GM12875 (cell line): Measurements from ENCODE around the gene EYS.
A peak's percentile ranks its signal among the peaks of the same experiment; 100 is the strongest.

Experiments used
- H3K4me3 ChIP-seq: one replicate; pipeline ENCODE4 v1.5.1; 2011; ENCODE audit warnings: low read depth, low read length, control low read depth
- TF ChIP-seq, protein P1 (sequence below): IDR thresholded peaks from 2 replicates; pipeline ENCODE4 v1.5.1; 2011; ENCODE audit warnings: low read depth, mild to moderate bottlenecking, control low read depth, inconsistent platforms, low read length, moderate library complexity, borderline replicate concordance; ENCODE audit not compliant: insufficient read depth

The EYS gene

DNA sequence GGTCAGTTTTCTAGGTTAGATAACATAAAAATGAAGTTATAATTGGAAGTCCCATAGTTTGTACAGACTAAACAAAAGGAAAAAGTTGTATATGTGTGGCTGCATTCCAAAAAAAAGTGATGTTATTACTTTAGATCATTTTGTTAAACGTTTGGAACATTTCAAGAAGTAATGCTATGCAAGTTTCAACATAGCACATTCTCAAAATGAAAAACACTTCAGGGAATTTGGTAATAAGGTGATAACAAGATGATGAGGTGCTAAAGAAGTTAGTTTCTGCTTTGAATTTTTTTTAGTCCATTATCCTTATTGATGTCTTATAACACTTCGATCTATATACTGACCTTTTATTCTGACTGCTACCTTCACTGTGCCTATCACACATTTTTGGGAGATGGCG, 1820.7 kb downstream of the EYS start:
- H3K4me3 ChIP-seq = no peak overlapping the region
- TF ChIP-seq, protein P1, sequence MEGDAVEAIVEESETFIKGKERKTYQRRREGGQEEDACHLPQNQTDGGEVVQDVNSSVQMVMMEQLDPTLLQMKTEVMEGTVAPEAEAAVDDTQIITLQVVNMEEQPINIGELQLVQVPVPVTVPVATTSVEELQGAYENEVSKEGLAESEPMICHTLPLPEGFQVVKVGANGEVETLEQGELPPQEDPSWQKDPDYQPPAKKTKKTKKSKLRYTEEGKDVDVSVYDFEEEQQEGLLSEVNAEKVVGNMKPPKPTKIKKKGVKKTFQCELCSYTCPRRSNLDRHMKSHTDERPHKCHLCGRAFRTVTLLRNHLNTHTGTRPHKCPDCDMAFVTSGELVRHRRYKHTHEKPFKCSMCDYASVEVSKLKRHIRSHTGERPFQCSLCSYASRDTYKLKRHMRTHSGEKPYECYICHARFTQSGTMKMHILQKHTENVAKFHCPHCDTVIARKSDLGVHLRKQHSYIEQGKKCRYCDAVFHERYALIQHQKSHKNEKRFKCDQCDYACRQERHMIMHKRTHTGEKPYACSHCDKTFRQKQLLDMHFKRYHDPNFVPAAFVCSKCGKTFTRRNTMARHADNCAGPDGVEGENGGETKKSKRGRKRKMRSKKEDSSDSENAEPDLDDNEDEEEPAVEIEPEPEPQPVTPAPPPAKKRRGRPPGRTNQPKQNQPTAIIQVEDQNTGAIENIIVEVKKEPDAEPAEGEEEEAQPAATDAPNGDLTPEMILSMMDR = no peak

DNA sequence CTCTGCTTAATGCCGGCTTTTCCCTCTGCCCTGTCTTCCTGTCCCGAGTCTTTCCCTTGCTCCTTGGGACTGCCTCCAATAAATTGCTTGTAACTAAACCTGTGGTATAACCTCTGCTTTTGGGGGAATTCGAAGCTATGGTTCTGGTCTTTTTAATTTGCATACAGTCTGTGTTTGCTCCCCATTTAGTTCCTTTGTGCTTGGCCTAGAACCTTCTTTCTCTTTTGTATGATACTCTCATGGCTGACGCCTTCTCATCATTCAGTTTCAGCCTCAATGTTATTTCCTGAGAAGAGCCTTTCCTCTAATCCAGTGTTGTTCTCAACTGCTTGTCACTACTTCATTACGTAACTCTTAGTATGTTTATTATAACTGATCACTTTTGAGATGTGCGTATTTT, 1823.4 kb downstream of the EYS start:
- no peak overlapping the region for H3K4me3 ChIP-seq
- TF ChIP-seq, protein P1 = no peak

DNA sequence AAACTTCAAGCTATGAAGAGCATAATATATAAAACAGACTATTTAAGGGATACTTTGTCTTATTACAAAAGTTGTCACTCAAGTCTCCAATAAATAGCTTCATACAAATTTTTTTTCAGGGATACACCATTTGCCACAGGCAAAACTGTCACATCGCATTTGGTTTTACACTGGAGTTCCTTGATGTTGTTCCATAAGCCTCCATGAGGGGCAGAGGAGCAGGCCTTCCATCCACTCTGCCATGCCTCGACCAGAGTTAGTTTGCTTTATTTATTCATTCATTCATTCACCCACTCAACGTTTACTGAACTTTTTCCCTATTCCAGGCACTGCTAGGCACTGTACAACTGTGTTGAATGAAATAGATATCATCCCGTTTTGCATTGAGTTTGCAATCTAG, 1824.8 kb downstream of the EYS start:
- TF ChIP-seq, protein P1 = peak; percentile 18; the same call in 1 of the 2 replicates
- H3K4me3 ChIP-seq = no peak overlapping the region

DNA sequence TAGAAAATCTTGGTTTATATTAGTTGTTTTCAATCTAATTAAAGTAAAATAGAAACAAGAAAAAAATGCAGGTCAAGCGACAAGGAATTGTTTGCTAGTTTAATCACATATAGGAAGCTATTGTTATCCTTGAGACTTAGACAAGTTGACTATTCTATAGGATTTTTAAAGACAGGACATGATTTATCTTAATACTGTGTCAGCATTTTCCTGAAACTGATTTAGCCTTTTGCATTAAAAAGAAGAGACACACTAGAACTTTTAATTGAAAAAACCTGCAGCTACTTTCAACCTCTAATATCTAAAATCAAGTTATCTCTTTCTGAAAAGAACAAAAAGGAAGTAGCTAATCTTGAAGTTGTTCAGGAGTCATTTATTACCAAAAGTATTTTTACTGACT, 1825.2 kb downstream of the EYS start:
- TF ChIP-seq, protein P1 = no peak

DNA sequence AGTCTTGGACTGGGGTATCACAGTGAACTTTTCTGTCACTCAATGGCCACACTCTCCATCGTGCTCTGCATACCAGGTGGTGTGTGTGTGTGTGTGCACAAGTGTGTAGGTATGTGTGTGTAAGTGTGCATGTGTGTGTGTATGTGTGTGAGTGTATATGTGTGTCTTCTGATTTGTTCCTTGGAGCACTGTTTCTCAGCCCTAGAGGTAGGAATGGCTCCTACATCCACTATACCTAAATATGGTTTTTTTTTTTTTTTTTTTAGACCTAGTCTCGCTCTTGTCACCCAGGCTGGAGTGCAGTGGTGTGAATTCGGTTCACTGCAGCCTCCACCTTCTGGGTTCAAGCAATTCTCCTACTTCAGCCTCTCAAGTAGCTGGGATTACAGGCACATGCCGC, 1834.8 kb downstream of the EYS start:
- no peak overlapping the region for H3K4me3 ChIP-seq
- TF ChIP-seq, protein P1 = no peak

More for the DNA sequence above, 1825.2 kb downstream of the EYS start:
- no peak overlapping the region for H3K4me3 ChIP-seq

DNA sequence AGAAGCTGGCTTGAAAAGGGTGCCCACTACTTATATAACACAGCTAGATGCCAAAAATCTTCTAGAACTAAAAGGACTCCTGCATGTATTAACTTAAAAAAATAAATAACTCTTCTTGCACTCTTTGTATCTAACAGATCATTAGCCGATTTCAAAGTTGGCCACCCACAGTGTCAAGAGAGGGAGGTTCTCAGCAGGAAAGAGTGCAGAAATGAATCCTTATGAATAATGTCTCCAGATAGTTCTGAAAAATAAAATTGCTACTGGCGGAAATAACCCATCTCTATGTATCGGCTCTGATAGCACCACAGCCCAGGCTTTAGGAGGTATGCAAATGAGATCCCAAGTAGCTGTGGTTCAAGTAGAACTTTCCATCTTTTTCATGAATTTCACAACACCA, 1838.7 kb downstream of the EYS start:
- H3K4me3 ChIP-seq = no peak overlapping the region
- TF ChIP-seq, protein P1 = no peak

DNA sequence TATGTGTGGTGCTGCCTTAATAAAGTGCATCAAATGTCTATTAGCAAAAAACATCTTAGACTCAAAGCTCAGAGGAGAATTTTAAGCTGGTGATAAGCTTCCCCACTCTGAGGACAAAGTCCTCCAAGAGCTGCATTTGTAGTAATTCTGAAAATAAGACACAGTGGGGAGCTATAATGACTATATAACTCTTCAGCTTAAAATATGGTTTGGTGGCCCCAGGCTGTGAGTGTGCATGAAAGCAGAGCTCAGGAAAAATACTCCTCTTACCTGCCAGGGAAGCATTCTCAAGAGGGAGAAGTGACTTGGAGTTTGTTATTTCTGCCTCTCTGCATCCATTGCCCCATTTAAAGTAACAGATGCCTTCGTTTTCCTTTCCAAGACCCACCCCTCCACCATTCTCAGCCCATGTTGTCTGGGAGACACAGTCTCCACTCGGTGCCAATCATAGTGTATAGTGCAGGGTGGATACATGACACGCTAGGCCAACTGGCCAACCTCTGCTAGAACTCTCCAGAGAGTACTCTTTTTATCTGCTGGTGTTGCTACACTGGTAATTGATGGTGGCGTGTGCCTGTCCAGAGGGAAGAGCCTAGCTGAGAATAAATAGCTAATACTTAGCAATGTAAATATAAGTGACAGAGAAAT, 1842.2 kb downstream of the EYS start:
- TF ChIP-seq, protein P1 = no peak
- H3K4me3 ChIP-seq = no peak overlapping the region
